Measurements from ENCODE around the gene KCNMB2. TPM values are rescaled to one million over a fixed set of nuclear protein-coding genes. Genes with fewer than 3 reads are reported as not detected.
"Not testable (repeated sequence)": the region's sequence is repeated elsewhere in the genome, so short reads cannot be mapped to it uniquely, and the experiment has no call there.

KCNMB2 gene
- total RNA-seq, 2 donors from 2014 or later, result not detected

- H3K36me3 Mint-ChIP-seq (ENCODE audit: low read depth), result no peaks in the 10 kb centered on the region
- no peaks in the 10 kb centered on the region for H3K9me3 Mint-ChIP-seq
- no peaks in the 10 kb centered on the region for H3K27me3 Mint-ChIP-seq
- no peak for ATAC-seq (replicated peaks)
- H3K27ac Mint-ChIP-seq, result no peak overlapping the region
- H3K4me3 Mint-ChIP-seq, result no peak overlapping the region
- no peaks in the 10 kb centered on the region for H3K4me1 Mint-ChIP-seq
These were observed 313.1 kb downstream of the KCNMB2 start for GRCh38 chr3:178849199-178849910.

GRCh38 chr3:178850450-178851190, 314.4 kb downstream of the KCNMB2 start:
- no peak overlapping the region for H3K27ac Mint-ChIP-seq
- no peak overlapping the region for H3K4me3 Mint-ChIP-seq
- ATAC-seq (replicated peaks), result no peak
- H3K36me3 Mint-ChIP-seq (ENCODE audit: low read depth), result no peaks in the 10 kb centered on the region
- H3K27me3 Mint-ChIP-seq, result peaks cover 6% of the 10 kb centered on the region
- H3K9me3 Mint-ChIP-seq, result peaks cover 3% of the 10 kb centered on the region
- H3K4me1 Mint-ChIP-seq, result no peaks in the 10 kb centered on the region

- Mint-ChIP-seq H3K27me3 (peaks cover 6% of the 10 kb centered on the region), H3K4me3 (no peak overlapping the region), H3K36me3 (ENCODE audit: low read depth) (no peaks in the 10 kb centered on the region), H3K4me1 (no peaks in the 10 kb centered on the region), H3K27ac (no peak overlapping the region), H3K9me3 (peaks cover 3% of the 10 kb centered on the region)
- no peak for ATAC-seq (replicated peaks)
These were observed 315.3 kb downstream of the KCNMB2 start for GRCh38 chr3:178851564-178851963.

- H3K4me1 Mint-ChIP-seq, result no peaks in the 10 kb centered on the region
- H3K27me3 Mint-ChIP-seq, result peaks cover 6% of the 10 kb centered on the region
- H3K27ac Mint-ChIP-seq, result no peak overlapping the region
- no peak overlapping the region for H3K4me3 Mint-ChIP-seq
- H3K36me3 Mint-ChIP-seq (ENCODE audit: low read depth), result no peaks in the 10 kb centered on the region
- peaks cover 3% of the 10 kb centered on the region for H3K9me3 Mint-ChIP-seq
- ATAC-seq (replicated peaks), result no peak
These were observed 320.6 kb downstream of the KCNMB2 start for GRCh38 chr3:178856804-178857203.

GRCh38 chr3:178859386-178859785, 323.1 kb downstream of the KCNMB2 start:
- no peak overlapping the region for H3K27ac Mint-ChIP-seq
- H3K4me3 Mint-ChIP-seq, result no peak overlapping the region
- peaks cover 6% of the 10 kb centered on the region for H3K27me3 Mint-ChIP-seq
- peaks cover 3% of the 10 kb centered on the region for H3K9me3 Mint-ChIP-seq
- ATAC-seq (replicated peaks), result no peak
- no peaks in the 10 kb centered on the region for H3K4me1 Mint-ChIP-seq
- no peaks in the 10 kb centered on the region for H3K36me3 Mint-ChIP-seq (ENCODE audit: low read depth)

- H3K36me3 Mint-ChIP-seq (ENCODE audit: low read depth), result not testable (repeated sequence)
These were observed 323.7 kb downstream of the KCNMB2 start for GRCh38 chr3:178859900-178860436.

GRCh38 chr3:178868681-178869080, 332.4 kb downstream of the KCNMB2 start:
- Mint-ChIP-seq H3K27me3 (no peaks in the 10 kb centered on the region), H3K4me3 (no peak overlapping the region), H3K9me3 (no peaks in the 10 kb centered on the region), H3K27ac (no peak overlapping the region), H3K36me3 (ENCODE audit: low read depth) (no peaks in the 10 kb centered on the region), H3K4me1 (no peaks in the 10 kb centered on the region)
- no peak for ATAC-seq (replicated peaks)

More at GRCh38 chr3:178859900-178860436, 323.7 kb downstream of the KCNMB2 start:
- H3K4me1 Mint-ChIP-seq; ATAC-seq (replicated peaks); H3K9me3 Mint-ChIP-seq; H3K27me3 Mint-ChIP-seq; H3K4me3 Mint-ChIP-seq; H3K27ac Mint-ChIP-seq: not testable (repeated sequence)

- Mint-ChIP-seq H3K9me3 (no peaks in the 10 kb centered on the region), H3K36me3 (ENCODE audit: low read depth) (no peaks in the 10 kb centered on the region), H3K27me3 (peaks cover 5% of the 10 kb centered on the region), H3K4me1 (no peaks in the 10 kb centered on the region), H3K4me3 (no peak overlapping the region), H3K27ac (no peak overlapping the region)
- no peak for ATAC-seq (replicated peaks)
These were observed 333.8 kb downstream of the KCNMB2 start for GRCh38 chr3:178870085-178870484.

GRCh38 chr3:178875157-178875556, 338.9 kb downstream of the KCNMB2 start:
- H3K4me1 Mint-ChIP-seq, result no peaks in the 10 kb centered on the region
- ATAC-seq (replicated peaks), result no peak
- H3K4me3 Mint-ChIP-seq, result no peak overlapping the region
- no peaks in the 10 kb centered on the region for H3K36me3 Mint-ChIP-seq (ENCODE audit: low read depth)
- no peak overlapping the region for H3K27ac Mint-ChIP-seq
- H3K27me3 Mint-ChIP-seq, result peaks cover 8% of the 10 kb centered on the region
- no peaks in the 10 kb centered on the region for H3K9me3 Mint-ChIP-seq

- H3K4me3 Mint-ChIP-seq, result no peak overlapping the region
- H3K4me1 Mint-ChIP-seq, result no peaks in the 10 kb centered on the region
- peaks cover 11% of the 10 kb centered on the region for H3K27me3 Mint-ChIP-seq
- no peaks in the 10 kb centered on the region for H3K9me3 Mint-ChIP-seq
- ATAC-seq (replicated peaks), result no peak
- H3K27ac Mint-ChIP-seq, result no peak overlapping the region
- no peaks in the 10 kb centered on the region for H3K36me3 Mint-ChIP-seq (ENCODE audit: low read depth)
These were observed 339.6 kb downstream of the KCNMB2 start for GRCh38 chr3:178875836-178876235.

GRCh38 chr3:178880274-178880673, 344.0 kb downstream of the KCNMB2 start:
- Mint-ChIP-seq H3K27ac (no peak overlapping the region), H3K27me3 (peaks cover 11% of the 10 kb centered on the region), H3K4me3 (no peak overlapping the region), H3K9me3 (peaks cover 6% of the 10 kb centered on the region), H3K4me1 (no peaks in the 10 kb centered on the region), H3K36me3 (ENCODE audit: low read depth) (no peaks in the 10 kb centered on the region)
- no peak for ATAC-seq (replicated peaks)

Measured in activated T-helper 17 cell treated with anti-CD3 and anti-CD28 coated beads, Interleukin-2, amount 50 U/mL, for 72 hours (primary cell).